Activated naive CD8-positive, alpha-beta T cell treated with anti-CD3 and anti-CD28 coated beads, Interleukin-2, amount 10 ng/mL, durations not matched to agents 7 days and 5 days (primary cell): Measurements from ENCODE around the gene SEC23IP. TPM values are rescaled to one million over a fixed set of nuclear protein-coding genes. Genes with fewer than 3 reads are reported as not detected.
"Not testable (repeated sequence)": the region's sequence is repeated elsewhere in the genome, so short reads cannot be mapped to it uniquely, and the experiment has no call there.

Source experiments
- ATAC-seq: fragments of 150-1000 bp; cut with Tn5 transposase; one replicate; pipeline ENCODE4 v1.10.0; 2021; ENCODE audit warnings: low read depth, moderate library complexity
- POLR2A ChIA-PET: fragments of 350-600 bp; sonication (Branson Sonifier 250); formaldehyde crosslinking; loops from one replicate; lab custom pipeline; 2021; ENCODE audit warnings: antibody characterized with exemption; lab: Charles Lee
- DNase-seq: peaks from one replicate; pipeline ENCODE4 v3.0.0; 2021
- H3K27ac Mint-ChIP-seq: one replicate; pipeline ENCODE4 v1.8.0; 2022; ENCODE audit warnings: mild to moderate bottlenecking, mixed read lengths
- H3K27me3 Mint-ChIP-seq: one replicate; pipeline ENCODE4 v1.8.0; 2022; ENCODE audit warnings: mild to moderate bottlenecking, moderate library complexity, mixed read lengths
- H3K36me3 Mint-ChIP-seq: one replicate; pipeline ENCODE4 v1.8.0; 2021; ENCODE audit warnings: mild to moderate bottlenecking, mixed read lengths
- H3K4me1 Mint-ChIP-seq: one replicate; pipeline ENCODE4 v1.8.0; 2021; ENCODE audit warnings: mixed read lengths
- H3K4me3 Mint-ChIP-seq: one replicate; pipeline ENCODE4 v1.8.0; 2022; ENCODE audit warnings: mild to moderate bottlenecking, moderate library complexity, mixed read lengths
- H3K9me3 Mint-ChIP-seq: one replicate; pipeline ENCODE4 v1.8.0; 2021; ENCODE audit warnings: mixed read lengths
- total RNA-seq, 2 experiments: library from RNA; stranded (reverse); gene quantifications; one replicate each; pipeline ENCODE4 v1.2.3, GENCODE V29; 2021

SEC23IP gene
- total RNA-seq, 2 experiments from 2014 or later = 50.5 to 64.2 TPM

GRCh38 chr10:119891849-119892187, 712 bp upstream of the SEC23IP start:
- not testable (repeated sequence) for ATAC-seq, H3K36me3 Mint-ChIP-seq, H3K27me3 Mint-ChIP-seq, DNase-seq, H3K27ac Mint-ChIP-seq, H3K9me3 Mint-ChIP-seq
- H3K4me1 Mint-ChIP-seq = peaks cover 30% of the 10 kb centered on the region
- POLR2A ChIA-PET = interaction anchor here (1.2 to 5.3 kb wide), 4 partner anchors 12 to 166 kb away, joined by 4 to 61 read pairs (median 8); partner anchors contain the start of genes INPP5F and MCMBP
- peak overlapping the region; percentile 99 for H3K4me3 Mint-ChIP-seq

- H3K27me3 Mint-ChIP-seq = peaks cover 4% of the 10 kb centered on the region
- POLR2A ChIA-PET = interaction anchor here (1.2 to 5.3 kb wide), 4 partner anchors 13 to 167 kb away, joined by 4 to 61 read pairs (median 8); partner anchors contain the start of genes INPP5F and MCMBP
- peaks cover 4% of the 10 kb centered on the region for H3K36me3 Mint-ChIP-seq
- no peak for DNase-seq
- H3K9me3 Mint-ChIP-seq = peaks cover 2% of the 10 kb centered on the region
- H3K27ac Mint-ChIP-seq = peak overlapping the region; percentile 94
- H3K4me1 Mint-ChIP-seq = peaks cover 32% of the 10 kb centered on the region
- peak overlapping the region; percentile 99 for H3K4me3 Mint-ChIP-seq
- ATAC-seq = no peak
Observed at GRCh38 chr10:119893074-119893473, 544 bp downstream of the SEC23IP start.

DNA sequence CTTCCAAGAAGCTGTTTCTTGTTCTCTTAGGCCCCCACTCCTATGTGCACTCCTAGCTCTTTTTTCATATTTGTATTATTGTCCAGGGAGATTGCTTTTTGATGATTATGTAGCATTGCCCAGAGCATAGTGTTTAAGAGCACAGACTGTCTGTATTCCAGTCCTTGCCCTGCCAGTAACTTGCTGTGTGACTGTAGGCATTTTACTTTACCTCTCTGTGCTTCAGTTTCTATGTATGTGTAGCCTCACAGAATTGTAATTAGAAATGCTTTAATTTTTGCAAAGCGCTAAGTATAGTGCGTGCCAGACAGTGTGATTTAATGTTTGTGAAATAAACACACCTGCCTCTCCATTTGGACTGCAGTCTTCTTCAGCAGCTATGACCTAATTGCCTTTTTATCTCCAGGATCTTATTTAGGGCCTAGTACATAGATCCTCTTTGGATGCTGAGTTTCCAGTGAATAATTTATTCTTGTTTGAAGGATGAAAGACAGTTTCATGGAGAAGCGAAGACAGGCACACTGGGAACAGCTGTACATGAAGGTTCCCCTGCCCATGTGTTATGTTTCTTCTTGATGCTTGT, 1.4 kb downstream of the SEC23IP start:
- DNase-seq (no peak), ATAC-seq (no peak)
- peaks cover 11% of the 10 kb centered on the region for H3K36me3 Mint-ChIP-seq
- H3K27ac Mint-ChIP-seq = peak overlapping the region; percentile 52
- no peaks in the 10 kb centered on the region for H3K27me3 Mint-ChIP-seq
- peaks cover 2% of the 10 kb centered on the region for H3K9me3 Mint-ChIP-seq
- H3K4me1 Mint-ChIP-seq = peaks cover 36% of the 10 kb centered on the region
- H3K4me3 Mint-ChIP-seq = peak overlapping the region; percentile 99
- POLR2A ChIA-PET = interaction anchor here (1.2 to 5.3 kb wide), 2 partner anchors 10 to 21 kb away, joined by 4 to 61 read pairs; partner anchors contain the start of gene MCMBP

DNA sequence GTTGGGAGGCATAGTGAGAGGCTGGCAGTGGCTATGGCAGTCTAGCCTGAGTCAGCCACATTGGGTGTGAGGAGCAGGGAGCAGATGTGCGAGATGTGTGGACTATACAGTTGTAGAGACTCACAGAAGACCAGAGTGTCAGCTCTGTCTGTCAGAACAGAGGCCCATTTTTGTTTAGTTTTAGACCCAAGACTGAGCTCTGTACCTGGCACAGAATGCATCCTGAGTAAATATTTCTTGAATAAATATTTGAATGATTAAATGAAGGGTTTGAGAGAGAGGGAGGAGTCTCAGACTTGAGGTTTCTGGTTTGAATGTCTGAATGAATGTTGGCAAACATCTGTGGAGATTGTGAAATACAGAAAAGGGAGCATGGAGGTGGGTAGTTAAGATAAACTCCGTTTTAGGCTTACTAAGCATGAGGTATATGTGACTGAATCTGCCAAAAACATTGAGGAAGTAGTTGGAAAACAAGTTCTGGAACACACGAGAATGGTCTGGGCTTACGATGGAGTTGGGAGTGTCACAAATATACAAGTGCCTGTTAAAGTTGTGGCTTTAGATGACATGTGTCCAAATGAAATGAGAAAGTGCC, 3.6 kb downstream of the SEC23IP start:
- Mint-ChIP-seq H3K4me1 (peaks cover 41% of the 10 kb centered on the region), H3K27me3 (no peaks in the 10 kb centered on the region), H3K27ac (no peak overlapping the region), H3K36me3 (peaks cover 9% of the 10 kb centered on the region), H3K9me3 (no peaks in the 10 kb centered on the region), H3K4me3 (no peak overlapping the region)
- DNase-seq (no peak), ATAC-seq (no peak)
- POLR2A ChIA-PET = interaction anchor here (1.2 kb wide), 1 partner anchor 23 kb away, joined by 4 read pairs; the partner anchor contains the start of gene MCMBP

GRCh38 chr10:119896937-119897770, 4.6 kb downstream of the SEC23IP start:
- Mint-ChIP-seq H3K4me1 (peaks cover 40% of the 10 kb centered on the region), H3K4me3 (no peak overlapping the region), H3K27me3 (no peaks in the 10 kb centered on the region), H3K27ac (no peak overlapping the region), H3K9me3 (no peaks in the 10 kb centered on the region), H3K36me3 (peaks cover 10% of the 10 kb centered on the region)
- POLR2A ChIA-PET = interaction anchor here (1.2 kb wide), 1 partner anchor 24 kb away, joined by 4 read pairs; the partner anchor contains the start of gene MCMBP
- DNase-seq (no peak), ATAC-seq (no peak)

DNA sequence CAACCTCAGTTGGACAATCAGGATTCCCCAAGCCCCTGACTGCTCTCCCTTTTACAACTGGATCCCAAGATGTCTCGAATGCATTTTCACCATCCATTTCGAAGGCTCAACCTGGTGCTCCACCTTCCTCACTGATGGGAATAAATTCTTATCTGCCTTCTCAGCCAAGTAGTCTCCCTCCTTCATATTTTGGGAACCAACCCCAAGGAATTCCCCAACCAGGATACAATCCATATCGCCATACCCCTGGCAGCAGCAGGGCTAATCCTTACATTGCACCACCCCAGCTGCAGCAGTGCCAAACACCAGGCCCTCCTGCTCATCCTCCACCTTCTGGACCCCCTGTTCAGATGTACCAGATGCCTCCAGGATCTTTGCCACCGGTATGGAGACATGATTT, 6.0 kb downstream of the SEC23IP start:
- DNase-seq (no peak), ATAC-seq (no peak)
- H3K36me3 Mint-ChIP-seq = peaks cover 11% of the 10 kb centered on the region
- H3K27me3 Mint-ChIP-seq = no peaks in the 10 kb centered on the region
- no peak overlapping the region for H3K4me3 Mint-ChIP-seq
- no peaks in the 10 kb centered on the region for H3K9me3 Mint-ChIP-seq
- H3K27ac Mint-ChIP-seq = no peak overlapping the region
- peaks cover 37% of the 10 kb centered on the region for H3K4me1 Mint-ChIP-seq
- POLR2A ChIA-PET = no interaction called here

DNA sequence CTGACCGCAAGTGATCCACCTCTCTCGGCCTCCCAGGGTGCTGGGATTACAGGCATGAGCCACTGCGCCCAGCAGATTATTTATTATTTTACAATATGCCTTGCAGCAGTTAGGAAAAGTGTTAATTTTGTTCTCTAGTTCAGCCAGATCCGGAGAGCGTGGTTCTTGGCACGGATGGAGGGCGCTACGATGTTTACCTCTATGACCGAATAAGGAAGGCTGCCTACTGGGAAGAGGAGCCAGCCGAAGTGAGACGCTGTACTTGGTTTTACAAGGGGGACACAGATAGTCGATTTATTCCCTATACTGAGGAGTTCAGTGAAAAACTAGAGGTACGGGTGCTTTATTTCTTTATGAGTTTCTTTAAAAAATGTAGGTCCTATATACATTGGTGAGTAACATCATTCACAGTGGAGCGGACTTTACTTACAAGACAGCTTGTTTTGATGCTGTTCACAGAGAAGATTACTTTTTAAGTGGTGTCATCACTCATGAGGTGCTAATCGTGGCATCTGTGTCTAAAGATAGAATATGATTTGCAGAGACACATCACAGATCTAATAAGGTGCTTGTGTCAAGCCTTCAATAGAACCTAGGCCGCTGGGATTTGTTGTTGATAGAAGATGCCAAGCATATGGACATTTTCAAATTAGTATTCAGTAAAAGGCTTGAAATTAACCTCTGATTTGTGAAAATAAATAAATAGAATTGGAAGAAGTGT, 11.6 kb downstream of the SEC23IP start:
- no peak overlapping the region for H3K27ac Mint-ChIP-seq
- POLR2A ChIA-PET = no interaction called here
- no peak overlapping the region for H3K4me3 Mint-ChIP-seq
- no peaks in the 10 kb centered on the region for H3K27me3 Mint-ChIP-seq
- DNase-seq (no peak), ATAC-seq (no peak)
- H3K9me3 Mint-ChIP-seq = no peaks in the 10 kb centered on the region
- peaks cover 23% of the 10 kb centered on the region for H3K36me3 Mint-ChIP-seq
- peaks cover 3% of the 10 kb centered on the region for H3K4me1 Mint-ChIP-seq

GRCh38 chr10:119907695-119908094, 15.2 kb downstream of the SEC23IP start:
- H3K27me3 Mint-ChIP-seq, H3K4me1 Mint-ChIP-seq, H3K4me3 Mint-ChIP-seq, DNase-seq, H3K27ac Mint-ChIP-seq, ATAC-seq, POLR2A ChIA-PET, H3K9me3 Mint-ChIP-seq: not testable (repeated sequence)
- H3K36me3 Mint-ChIP-seq = peaks cover 28% of the 10 kb centered on the region

- no peak for ATAC-seq
- Mint-ChIP-seq H3K4me3 (no peak overlapping the region), H3K27me3 (no peaks in the 10 kb centered on the region), H3K36me3 (peaks cover 32% of the 10 kb centered on the region), H3K9me3 (no peaks in the 10 kb centered on the region), H3K27ac (no peak overlapping the region), H3K4me1 (no peaks in the 10 kb centered on the region)
- no peak for DNase-seq
- POLR2A ChIA-PET = no interaction called here
Observed at GRCh38 chr10:119908166-119908565, 15.6 kb downstream of the SEC23IP start.

GRCh38 chr10:119910689-119911088, 18.2 kb downstream of the SEC23IP start:
- no peaks in the 10 kb centered on the region for H3K4me1 Mint-ChIP-seq
- POLR2A ChIA-PET = no interaction called here
- ATAC-seq (no peak), DNase-seq (no peak)
- no peak overlapping the region for H3K4me3 Mint-ChIP-seq
- H3K9me3 Mint-ChIP-seq = no peaks in the 10 kb centered on the region
- no peak overlapping the region for H3K27ac Mint-ChIP-seq
- H3K27me3 Mint-ChIP-seq = no peaks in the 10 kb centered on the region
- peaks cover 26% of the 10 kb centered on the region for H3K36me3 Mint-ChIP-seq

- H3K9me3 Mint-ChIP-seq = no peaks in the 10 kb centered on the region
- no peaks in the 10 kb centered on the region for H3K27me3 Mint-ChIP-seq
- ATAC-seq = no peak
- no peak overlapping the region for H3K4me3 Mint-ChIP-seq
- POLR2A ChIA-PET = no interaction called here
- DNase-seq = no peak
- H3K36me3 Mint-ChIP-seq = peaks cover 37% of the 10 kb centered on the region
- H3K4me1 Mint-ChIP-seq = peaks cover 8% of the 10 kb centered on the region
- H3K27ac Mint-ChIP-seq = no peak overlapping the region
Observed at GRCh38 chr10:119917777-119918176, 25.2 kb downstream of the SEC23IP start.

GRCh38 chr10:119919271-119919670, 26.7 kb downstream of the SEC23IP start:
- Mint-ChIP-seq H3K36me3 (peaks cover 34% of the 10 kb centered on the region), H3K27me3 (no peaks in the 10 kb centered on the region), H3K9me3 (no peaks in the 10 kb centered on the region)

GRCh38 chr10:119919826-119920225, 27.3 kb downstream of the SEC23IP start:
- Mint-ChIP-seq H3K4me3 (no peak overlapping the region), H3K4me1 (peaks cover 8% of the 10 kb centered on the region), H3K27ac (peak overlapping the region; percentile 23), H3K36me3 (peaks cover 31% of the 10 kb centered on the region), H3K9me3 (no peaks in the 10 kb centered on the region), H3K27me3 (no peaks in the 10 kb centered on the region)
- no peak for ATAC-seq
- POLR2A ChIA-PET = interaction anchor here (3.1 kb wide), 1 partner anchor 28 kb away, joined by 9 read pairs; the partner anchor contains the start of gene SEC23IP
- no peak for DNase-seq

More at GRCh38 chr10:119919271-119919670, 26.7 kb downstream of the SEC23IP start:
- H3K27ac Mint-ChIP-seq = peak overlapping the region; percentile 15
- H3K4me1 Mint-ChIP-seq = peaks cover 8% of the 10 kb centered on the region
- ATAC-seq = no peak
- POLR2A ChIA-PET = interaction anchor here (3.1 kb wide), 1 partner anchor 27 kb away, joined by 9 read pairs; the partner anchor contains the start of gene SEC23IP
- no peak overlapping the region for H3K4me3 Mint-ChIP-seq
- no peak for DNase-seq
